ENCODE measurements around the gene MYOF. TPM values are rescaled to one million over a fixed set of nuclear protein-coding genes. Genes with fewer than 3 reads are reported as not detected.

Gene MYOF
- polyA plus RNA-seq, 1 of the 3 experiments (the other 2 are of a cell fraction) = 103 TPM

DNA sequence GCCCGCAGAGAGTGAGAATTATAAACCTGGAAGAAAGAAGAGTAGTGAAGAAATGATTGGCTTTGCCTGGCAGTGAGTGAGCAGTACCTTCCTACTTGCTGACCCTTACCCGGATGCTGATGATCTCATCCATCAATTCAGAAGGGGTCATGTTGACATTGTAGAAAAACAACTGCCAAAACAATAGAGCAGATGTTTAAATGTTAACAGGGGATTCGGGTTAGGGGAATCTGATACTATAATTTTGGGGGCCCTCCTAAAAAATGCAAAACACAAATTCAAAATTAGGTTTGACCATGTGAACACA lies 78.1 kb downstream of the MYOF start:
- Histone ChIP-seq H3K9me3 (no peaks in the 10 kb centered on the region), H3K9ac (no peak overlapping the region), H3K27ac (ENCODE audit: low read depth in 2 of 2, low read length in 1 of 2) (no peak overlapping the region), H3F3A (replicated peaks; ENCODE audit: insufficient read depth) (peaks cover 4% of the 10 kb centered on the region), H3K9me2 (no peaks in the 10 kb centered on the region), H3K27me3 (ENCODE audit: insufficient read depth) (no peaks in the 10 kb centered on the region), H3K4me2 (no peak overlapping the region), H3K36me3 (replicated peaks in 1 of 2; ENCODE audit: control insufficient read depth in 1 of 2, insufficient read depth in 2 of 2, low read length in 1 of 2) (peaks cover 15 to 67% of the 10 kb centered on the region in 2 experiments), H3K4me3 (ENCODE audit: low read depth in 2 of 2, low read length in 1 of 2) (no peak overlapping the region), H3K79me2 (ENCODE audit: insufficient read depth) (no peaks in the 10 kb centered on the region), H2AFZ (ENCODE audit: low read depth) (no peak overlapping the region), H4K20me1 (ENCODE audit: insufficient read depth) (no peaks in the 10 kb centered on the region), H3K4me1 (ENCODE audit: control insufficient read depth in 1 of 2, insufficient read depth in 2 of 2, low read depth in 1 of 2, low read length in 1 of 2) (peaks cover 0 to 4% of the 10 kb centered on the region in 2 experiments; a peak in 1 of 4 replicates)
- ChIA-PET CTCF (interaction anchor here (1.1 to 4.2 kb wide), 3 partner anchors 28 to 79 kb away, joined by 3 to 14 read pairs (median 7); partner anchors contain the start of gene MYOF), POLR2A (no interaction called here)
- 80% methylated on average over 3 of the region's 3 CpGs for WGBS (ENCODE audit: low lambda C conversion rate)
- TF ChIP-seq RFX5 (IDR thresholded peaks at IDR 0.05; ENCODE audit: low read length) = no peak
- TF ChIP-seq, protein P1, sequence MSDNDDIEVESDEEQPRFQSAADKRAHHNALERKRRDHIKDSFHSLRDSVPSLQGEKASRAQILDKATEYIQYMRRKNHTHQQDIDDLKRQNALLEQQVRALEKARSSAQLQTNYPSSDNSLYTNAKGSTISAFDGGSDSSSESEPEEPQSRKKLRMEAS (IDR thresholded peaks at IDR 0.05; ENCODE audit: low read depth) = no peak
- no peak for TF ChIP-seq NRF1 (IDR thresholded peaks at IDR 0.05; ENCODE audit: low read depth, low read length)
- TF ChIP-seq CHD2 (IDR thresholded peaks at IDR 0.05; ENCODE audit: low read length, partially characterized antibody) = no peak
- TF ChIP-seq EP300 (IDR thresholded peaks at IDR 0.05; ENCODE audit: borderline replicate concordance in 1 of 2, low read depth in 1 of 2, low read length in 1 of 2) = no peak
- no peak for TF ChIP-seq RAD21 (IDR thresholded peaks at IDR 0.05; ENCODE audit: low read length)
- no peak for TF ChIP-seq GABPA (IDR thresholded peaks at IDR 0.05; ENCODE audit: low read depth)
- no peak for TF ChIP-seq FOXM1 (IDR thresholded peaks at IDR 0.05; ENCODE audit: low read depth)
- TF ChIP-seq, protein P2, sequence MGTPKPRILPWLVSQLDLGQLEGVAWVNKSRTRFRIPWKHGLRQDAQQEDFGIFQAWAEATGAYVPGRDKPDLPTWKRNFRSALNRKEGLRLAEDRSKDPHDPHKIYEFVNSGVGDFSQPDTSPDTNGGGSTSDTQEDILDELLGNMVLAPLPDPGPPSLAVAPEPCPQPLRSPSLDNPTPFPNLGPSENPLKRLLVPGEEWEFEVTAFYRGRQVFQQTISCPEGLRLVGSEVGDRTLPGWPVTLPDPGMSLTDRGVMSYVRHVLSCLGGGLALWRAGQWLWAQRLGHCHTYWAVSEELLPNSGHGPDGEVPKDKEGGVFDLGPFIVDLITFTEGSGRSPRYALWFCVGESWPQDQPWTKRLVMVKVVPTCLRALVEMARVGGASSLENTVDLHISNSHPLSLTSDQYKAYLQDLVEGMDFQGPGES (IDR thresholded peaks at IDR 0.05; ENCODE audit: low read depth, low read length) = no peak
- TF ChIP-seq, protein P3, sequence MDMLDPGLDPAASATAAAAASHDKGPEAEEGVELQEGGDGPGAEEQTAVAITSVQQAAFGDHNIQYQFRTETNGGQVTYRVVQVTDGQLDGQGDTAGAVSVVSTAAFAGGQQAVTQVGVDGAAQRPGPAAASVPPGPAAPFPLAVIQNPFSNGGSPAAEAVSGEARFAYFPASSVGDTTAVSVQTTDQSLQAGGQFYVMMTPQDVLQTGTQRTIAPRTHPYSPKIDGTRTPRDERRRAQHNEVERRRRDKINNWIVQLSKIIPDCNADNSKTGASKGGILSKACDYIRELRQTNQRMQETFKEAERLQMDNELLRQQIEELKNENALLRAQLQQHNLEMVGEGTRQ (IDR thresholded peaks at IDR 0.05; ENCODE audit: borderline replicate concordance, low read depth, low read length) = no peak
- no peak for TF ChIP-seq POLR2AphosphoS5 (IDR thresholded peaks at IDR 0.05; ENCODE audit: low read depth, low read length)
- TF ChIP-seq ZBTB33 (IDR thresholded peaks at IDR 0.05; ENCODE audit: borderline replicate concordance, low read depth) = no peak
- no peak for TF ChIP-seq MEF2A (IDR thresholded peaks at IDR 0.05; ENCODE audit: borderline replicate concordance, low read depth)
- no peak for TF ChIP-seq NFIC (IDR thresholded peaks at IDR 0.05; ENCODE audit: borderline replicate concordance)
- no peak for TF ChIP-seq RCOR1 (IDR thresholded peaks at IDR 0.05; ENCODE audit: low read length)
- TF ChIP-seq SMC3 (IDR thresholded peaks at IDR 0.05; ENCODE audit: low read depth, low read length) = no peak
- TF ChIP-seq, protein P4, sequence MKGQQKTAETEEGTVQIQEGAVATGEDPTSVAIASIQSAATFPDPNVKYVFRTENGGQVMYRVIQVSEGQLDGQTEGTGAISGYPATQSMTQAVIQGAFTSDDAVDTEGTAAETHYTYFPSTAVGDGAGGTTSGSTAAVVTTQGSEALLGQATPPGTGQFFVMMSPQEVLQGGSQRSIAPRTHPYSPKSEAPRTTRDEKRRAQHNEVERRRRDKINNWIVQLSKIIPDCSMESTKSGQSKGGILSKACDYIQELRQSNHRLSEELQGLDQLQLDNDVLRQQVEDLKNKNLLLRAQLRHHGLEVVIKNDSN (IDR thresholded peaks at IDR 0.05; ENCODE audit: borderline replicate concordance, low read depth) = no peak
- no peak for TF ChIP-seq GATA2 (CRISPR knock-in tag; IDR thresholded peaks at IDR 0.05)
- no peak for TF ChIP-seq EZH2phosphoT487 (IDR thresholded peaks at IDR 0.05; ENCODE audit: borderline replicate concordance, low read depth)
- no peak for DNase-seq

All from SK-N-SH (cell line).